ENCODE data around the gene OR1A1.
"Not testable (repeated sequence)": the region's sequence is repeated elsewhere in the genome, so short reads cannot be mapped to it uniquely, and the experiment has no call there.

Gene OR1A1

DNA sequence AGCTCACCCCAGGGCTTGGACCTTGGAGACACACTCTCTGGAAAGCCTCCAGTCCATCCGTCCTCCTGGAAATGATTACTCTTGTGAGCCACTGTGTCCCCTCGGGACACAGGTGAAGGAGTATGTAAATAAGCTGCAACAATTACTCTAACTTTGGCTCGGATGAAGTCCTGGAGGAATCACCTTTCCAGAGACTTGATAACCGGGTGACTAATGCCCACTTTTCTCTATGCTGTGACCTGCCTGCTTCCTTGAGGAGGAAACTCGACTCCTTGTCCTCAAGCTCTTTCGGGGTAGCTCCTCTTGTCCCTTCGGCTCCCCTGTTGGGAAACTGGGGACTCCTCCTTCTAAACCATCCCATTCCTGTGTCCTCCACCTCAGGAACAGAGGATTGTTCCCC is at the start of gene OR1A1:
TSS of gene OR1A1 (plus strand) at position 301 of the 400 bp plus-strand sequence. CDS start 7,954 bp downstream, outside the sequence.
- no peak for DNase-seq (ENCODE audit: low spot score)

- DNase-seq (ENCODE audit: low spot score), result no peak
Observed at GRCh38 chr17:3167574-3167973, 39.9 kb upstream of the OR1A1 start.

- no peak for DNase-seq (ENCODE audit: low spot score)
Observed at GRCh38 chr17:3189961-3190360, 17.5 kb upstream of the OR1A1 start.

DNA sequence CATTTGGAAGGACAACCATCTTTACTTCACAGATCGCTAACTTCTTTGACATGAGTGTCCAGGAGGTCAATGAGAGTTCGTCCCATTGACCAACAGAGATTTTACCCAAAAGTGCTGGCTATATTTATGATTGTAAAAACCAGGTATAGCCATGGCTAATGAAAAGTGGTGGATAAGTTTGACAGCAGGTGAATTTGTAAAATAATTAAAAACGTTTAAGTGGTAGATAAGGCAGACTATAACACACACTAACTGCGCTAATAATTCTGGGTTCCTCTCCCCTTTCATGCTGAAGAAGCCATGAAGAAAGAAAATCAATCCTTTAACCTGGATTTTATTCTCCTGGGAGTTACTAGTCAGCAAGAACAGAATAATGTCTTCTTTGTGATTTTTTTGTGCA is 10.2 kb upstream of the OR1A1 start, which contains the start of gene OR1A2:
TSS of gene OR1A2 (plus strand) at position 301 of the 400 bp plus-strand sequence. CDS start at position 301, 0 bp downstream.
- no peak for DNase-seq (ENCODE audit: low spot score)

GRCh38 chr17:3208484-3208883 is 1.0 kb downstream of the OR1A1 start:
- DNase-seq (ENCODE audit: low spot score), result no peak

GRCh38 chr17:3213001-3213400 is 5.5 kb downstream of the OR1A1 start:
- no peak for DNase-seq (ENCODE audit: low spot score)

- DNase-seq (ENCODE audit: low spot score), result no peak
Observed at GRCh38 chr17:3213587-3213986, 6.1 kb downstream of the OR1A1 start.

DNA sequence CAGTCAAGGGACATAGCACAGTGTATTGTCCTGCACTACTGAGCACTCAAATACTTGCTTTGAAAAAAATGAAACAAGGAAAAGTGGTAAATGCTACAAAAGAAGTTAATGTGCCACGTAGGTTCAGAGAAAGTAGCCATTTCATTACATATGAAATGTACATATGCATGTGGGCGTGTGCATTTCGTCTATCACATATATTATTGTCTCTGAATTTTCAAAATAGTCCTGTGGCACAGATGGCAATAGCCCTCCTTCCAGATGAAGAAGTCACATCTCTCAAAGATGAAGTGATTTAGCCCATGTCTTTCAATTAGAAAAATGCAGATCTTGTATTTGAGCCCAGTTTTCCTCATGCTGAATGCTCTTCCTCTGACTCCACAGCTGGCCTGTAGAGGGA is 12.5 kb downstream of the OR1A1 start:
- DNase-seq (ENCODE audit: low spot score), result not testable (repeated sequence)

DNA sequence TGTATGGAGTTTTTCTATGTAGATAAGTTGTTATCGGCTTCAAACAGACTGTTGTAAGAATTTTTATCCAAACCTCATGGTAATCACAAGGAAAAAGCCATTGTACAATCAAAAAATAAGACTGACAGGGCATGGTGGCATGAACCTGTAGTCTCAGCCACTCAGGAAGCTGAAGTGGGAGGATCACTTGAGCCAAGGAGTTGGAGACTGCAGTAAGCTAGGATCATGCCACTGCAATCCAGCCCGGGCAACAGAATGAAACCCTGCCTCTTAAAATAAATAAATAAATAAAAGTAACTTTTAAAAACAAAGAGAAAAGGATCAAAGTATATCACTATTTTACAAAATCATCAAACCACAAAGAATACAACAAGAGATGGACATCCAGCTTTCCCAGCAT is 14.4 kb downstream of the OR1A1 start:
- no peak for DNase-seq (ENCODE audit: low spot score)

DNA sequence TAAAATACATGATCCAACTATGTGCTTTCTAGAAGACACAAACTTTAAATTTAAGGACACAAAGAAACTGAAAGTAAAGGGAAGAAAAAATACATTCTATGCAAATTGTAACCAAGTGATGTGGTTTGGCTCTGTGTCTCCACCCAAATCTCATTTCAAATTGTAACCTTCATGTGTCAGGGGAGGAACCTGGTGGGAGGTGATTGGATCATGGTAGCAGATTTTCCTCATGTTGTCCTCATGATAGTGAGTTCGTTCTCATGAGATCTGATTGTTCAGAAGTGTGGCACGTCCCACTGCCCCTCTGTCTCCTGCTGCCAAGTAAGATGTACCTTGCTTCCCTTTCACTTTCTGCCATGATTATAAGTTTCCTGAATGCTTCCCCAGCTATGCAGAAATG is 15.0 kb downstream of the OR1A1 start:
- no peak for DNase-seq (ENCODE audit: low spot score)

DNA sequence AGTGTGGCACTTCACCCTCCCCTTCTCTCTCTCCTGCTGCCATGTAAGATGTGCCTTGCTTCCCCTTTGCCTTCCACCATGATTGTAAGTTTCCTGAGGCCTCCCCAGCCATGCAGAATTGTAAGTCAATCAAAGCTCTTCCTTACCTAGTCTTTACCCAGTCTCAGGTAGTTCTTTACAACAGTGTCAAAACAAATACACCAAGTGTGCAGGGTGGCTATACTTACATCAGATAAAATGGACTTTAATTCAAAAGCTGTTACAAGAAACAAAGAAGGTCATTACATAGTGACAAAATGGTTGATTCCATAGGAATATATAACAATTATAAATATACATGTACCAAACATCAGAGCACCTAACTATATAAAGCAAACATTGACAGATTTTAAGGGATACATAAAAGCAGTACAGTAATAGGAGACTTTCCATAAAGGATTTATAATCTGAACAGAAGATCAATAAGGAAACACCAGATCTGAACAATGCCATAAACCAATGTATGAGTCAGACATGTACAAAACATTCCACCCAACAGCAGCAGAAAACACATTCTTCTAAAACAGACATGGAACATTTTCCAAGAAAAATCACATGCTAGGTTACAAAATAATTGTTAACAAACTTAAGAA is 17.4 kb downstream of the OR1A1 start:
- not testable (repeated sequence) for DNase-seq (ENCODE audit: low spot score)

GRCh38 chr17:3232300-3232699 is 24.8 kb downstream of the OR1A1 start:
- not testable (repeated sequence) for DNase-seq (ENCODE audit: low spot score)

DNA sequence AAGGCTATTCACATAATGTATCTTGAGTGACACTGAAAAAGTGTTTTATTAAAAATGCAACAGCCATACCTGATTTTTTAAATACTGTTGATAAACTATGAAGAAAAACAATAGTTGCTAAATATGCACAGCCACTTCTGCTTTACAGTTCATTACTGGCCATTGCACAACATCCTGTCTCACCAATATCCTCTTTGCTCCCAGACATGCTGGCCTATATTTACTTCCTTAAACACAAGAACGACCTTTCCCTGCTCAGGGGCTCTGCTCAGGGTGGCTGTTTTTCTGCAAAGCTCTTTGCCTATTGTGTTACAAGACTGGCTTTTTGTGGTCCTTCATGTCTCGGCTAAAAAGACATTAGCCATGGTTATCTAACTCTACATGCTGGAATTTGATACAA is 31.2 kb downstream of the OR1A1 start:
- not testable (repeated sequence) for DNase-seq (ENCODE audit: low spot score)

DNA sequence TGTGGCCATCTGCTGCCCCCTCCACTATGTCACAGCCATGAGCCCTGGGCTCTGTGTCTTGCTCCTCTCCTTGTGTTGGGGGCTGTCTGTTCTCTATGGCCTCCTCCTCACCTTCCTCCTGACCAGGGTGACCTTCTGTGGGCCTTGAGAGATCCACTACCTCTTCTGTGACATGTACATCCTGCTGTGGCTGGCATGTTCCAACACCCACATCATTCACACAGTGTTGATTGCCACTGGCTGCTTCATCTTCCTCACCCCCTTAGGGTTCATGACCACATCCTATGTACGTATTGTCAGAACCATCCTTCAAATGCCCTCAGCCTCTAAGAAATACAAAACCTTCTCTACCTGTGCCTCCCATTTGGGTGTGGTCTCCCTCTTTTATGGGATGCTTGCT is 33.6 kb downstream of the OR1A1 start:
- not testable (repeated sequence) for DNase-seq (ENCODE audit: low spot score)

GRCh38 chr17:3244841-3245240 is 37.4 kb downstream of the OR1A1 start:
- DNase-seq (ENCODE audit: low spot score), result not testable (repeated sequence)

- DNase-seq (ENCODE audit: low spot score), result not testable (repeated sequence)
Observed at GRCh38 chr17:3249013-3249412, 41.5 kb downstream of the OR1A1 start.

GRCh38 chr17:3256575-3256974 is 49.1 kb downstream of the OR1A1 start:
- no peak for DNase-seq (ENCODE audit: low spot score)

DNA sequence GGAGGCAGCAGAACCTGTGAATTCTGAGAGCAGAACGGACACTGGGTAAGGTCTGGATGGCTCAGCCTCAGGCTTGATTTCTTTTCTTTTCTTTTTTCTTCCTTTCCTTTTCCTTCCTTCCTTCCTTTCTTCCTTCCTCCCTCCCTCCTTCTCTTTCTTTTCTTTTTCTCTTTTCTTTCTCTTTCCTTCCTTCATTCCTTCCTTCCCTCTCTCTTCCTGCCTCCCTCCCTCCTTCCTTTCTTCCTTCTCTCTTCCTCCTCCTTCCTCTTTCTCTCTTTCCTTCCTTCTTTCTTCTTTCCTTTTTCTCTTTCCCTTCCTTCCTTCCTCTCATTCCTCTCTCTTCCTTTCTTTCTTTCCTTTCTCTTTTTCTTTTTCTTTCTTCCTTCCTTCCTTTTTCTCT is 52.7 kb downstream of the OR1A1 start:
- no peak for DNase-seq (ENCODE audit: low spot score)

DNA sequence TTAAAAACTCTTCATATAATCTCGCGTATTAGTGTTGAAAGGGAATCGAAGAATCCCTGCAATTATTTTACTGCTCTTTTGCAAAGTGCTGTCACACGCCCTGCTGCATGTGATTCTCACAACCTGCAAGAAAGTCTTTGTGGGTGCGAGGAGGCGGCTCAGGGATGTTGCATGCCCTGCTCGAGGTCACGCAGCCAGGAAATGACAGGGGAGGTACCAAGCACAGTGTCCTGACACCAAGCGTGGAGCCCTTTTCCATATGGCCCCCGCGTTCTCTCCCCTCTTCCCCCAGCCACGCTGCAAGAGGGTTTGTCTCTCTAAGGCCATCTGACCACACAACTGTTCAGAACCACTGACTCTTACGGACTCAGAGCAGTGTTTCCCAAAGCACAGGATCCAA is 53.1 kb downstream of the OR1A1 start:
- DNase-seq (ENCODE audit: low spot score), result no peak

All from AG08396 (cell line).